Gastroesophageal sphincter (tissue), 3 donors: ENCODE data around the gene ENG.

Source experiments
- EP300 ChIP-seq: sonication (generic); formaldehyde crosslinking; IDR thresholded peaks from one replicate; pipeline ENCODE4 v1.6.1; 2017; ENCODE audit warnings: antibody characterized with exemption, mild to moderate bottlenecking
- POLR2AphosphoS5 ChIP-seq: sonication (generic); formaldehyde crosslinking; IDR thresholded peaks from one replicate; pipeline ENCODE4 v1.6.1; 2017; ENCODE audit warnings: antibody characterized with exemption
- TF ChIP-seq, protein P1 (sequence below), 4 experiments: fragments of 200-600 bp in 2 of 4; fragments of 450-650 bp in 2 of 4; sonication (generic) in 1 of 4; IDR thresholded peaks; one replicate each; pipeline ENCODE4 v1.5.1; 2017 to 2019; ENCODE audit warnings: antibody characterized with exemption in 4 of 4, mild to moderate bottlenecking in 2 of 4, moderate library complexity in 2 of 4

DNA sequence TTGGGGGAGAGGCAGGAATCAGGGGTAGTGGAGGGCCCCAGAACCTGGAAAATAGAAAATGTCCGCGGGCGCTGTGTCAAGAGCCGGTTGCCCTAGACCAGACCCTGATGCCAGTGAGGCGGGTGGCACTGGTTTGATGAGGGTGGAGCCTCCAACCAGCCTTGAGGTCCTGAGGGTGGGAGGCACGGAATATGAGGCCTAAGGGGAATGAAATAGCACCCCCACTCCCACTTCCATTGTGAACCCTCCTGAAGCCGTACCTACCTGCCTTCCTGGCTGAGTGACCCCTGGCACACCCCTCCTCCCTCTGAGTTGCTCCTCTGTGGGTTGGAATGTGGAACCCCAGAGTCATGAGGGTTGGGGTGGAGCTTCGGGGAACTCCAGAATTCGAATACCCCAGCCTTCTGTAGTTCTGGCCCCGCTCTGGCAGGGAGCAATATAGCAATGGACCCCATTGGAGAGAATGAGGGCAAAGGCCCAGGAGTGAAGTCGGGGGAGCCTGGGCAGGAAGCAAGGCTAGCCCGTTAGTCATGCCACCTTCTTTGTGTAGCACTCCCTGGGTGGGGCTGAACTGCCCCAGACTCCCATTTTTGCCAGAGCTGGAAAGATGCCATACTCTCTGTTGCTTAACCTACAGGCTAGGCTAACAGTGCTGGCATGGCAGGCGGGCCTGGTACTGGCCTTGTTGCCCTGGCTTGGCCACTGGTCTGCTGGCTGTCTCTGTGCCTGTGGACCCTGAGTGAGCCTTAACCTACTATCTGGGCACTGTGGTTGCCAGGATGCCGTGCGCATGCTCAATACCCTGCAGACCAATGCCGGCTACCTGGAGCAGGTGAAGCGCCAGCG, 50.7 kb downstream of the ENG start:
- TF ChIP-seq, protein P1, sequence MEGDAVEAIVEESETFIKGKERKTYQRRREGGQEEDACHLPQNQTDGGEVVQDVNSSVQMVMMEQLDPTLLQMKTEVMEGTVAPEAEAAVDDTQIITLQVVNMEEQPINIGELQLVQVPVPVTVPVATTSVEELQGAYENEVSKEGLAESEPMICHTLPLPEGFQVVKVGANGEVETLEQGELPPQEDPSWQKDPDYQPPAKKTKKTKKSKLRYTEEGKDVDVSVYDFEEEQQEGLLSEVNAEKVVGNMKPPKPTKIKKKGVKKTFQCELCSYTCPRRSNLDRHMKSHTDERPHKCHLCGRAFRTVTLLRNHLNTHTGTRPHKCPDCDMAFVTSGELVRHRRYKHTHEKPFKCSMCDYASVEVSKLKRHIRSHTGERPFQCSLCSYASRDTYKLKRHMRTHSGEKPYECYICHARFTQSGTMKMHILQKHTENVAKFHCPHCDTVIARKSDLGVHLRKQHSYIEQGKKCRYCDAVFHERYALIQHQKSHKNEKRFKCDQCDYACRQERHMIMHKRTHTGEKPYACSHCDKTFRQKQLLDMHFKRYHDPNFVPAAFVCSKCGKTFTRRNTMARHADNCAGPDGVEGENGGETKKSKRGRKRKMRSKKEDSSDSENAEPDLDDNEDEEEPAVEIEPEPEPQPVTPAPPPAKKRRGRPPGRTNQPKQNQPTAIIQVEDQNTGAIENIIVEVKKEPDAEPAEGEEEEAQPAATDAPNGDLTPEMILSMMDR (IDR thresholded peaks at IDR 0.05), result no peak
- TF ChIP-seq EP300, result no peak
- TF ChIP-seq POLR2AphosphoS5, result no peak
